HG03135 (cell line): Measurements from ENCODE around the gene KCTD17.

Experiments used
- ATAC-seq: cut with Tn5 transposase; IDR thresholded peaks from one replicate; pipeline ENCODE4 v1.9.1; 2021; ENCODE audit warnings: mild to moderate bottlenecking, moderate library complexity; ENCODE audit not compliant: unreplicated experiment

Gene KCTD17, protein sequence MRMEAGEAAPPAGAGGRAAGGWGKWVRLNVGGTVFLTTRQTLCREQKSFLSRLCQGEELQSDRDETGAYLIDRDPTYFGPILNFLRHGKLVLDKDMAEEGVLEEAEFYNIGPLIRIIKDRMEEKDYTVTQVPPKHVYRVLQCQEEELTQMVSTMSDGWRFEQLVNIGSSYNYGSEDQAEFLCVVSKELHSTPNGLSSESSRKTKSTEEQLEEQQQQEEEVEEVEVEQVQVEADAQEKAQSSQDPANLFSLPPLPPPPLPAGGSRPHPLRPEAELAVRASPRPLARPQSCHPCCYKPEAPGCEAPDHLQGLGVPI

GRCh38 chr22:37051391-37052385, at the start of gene KCTD17:
Gene KCTD17, plus strand, starts transcription at chr22:37051742. Its CDS starts 19 bp downstream, at chr22:37051761.
- peak; percentile 77 for ATAC-seq

GRCh38 chr22:37001826-37002225, 49.7 kb upstream of the KCTD17 start:
- ATAC-seq: no peak

DNA sequence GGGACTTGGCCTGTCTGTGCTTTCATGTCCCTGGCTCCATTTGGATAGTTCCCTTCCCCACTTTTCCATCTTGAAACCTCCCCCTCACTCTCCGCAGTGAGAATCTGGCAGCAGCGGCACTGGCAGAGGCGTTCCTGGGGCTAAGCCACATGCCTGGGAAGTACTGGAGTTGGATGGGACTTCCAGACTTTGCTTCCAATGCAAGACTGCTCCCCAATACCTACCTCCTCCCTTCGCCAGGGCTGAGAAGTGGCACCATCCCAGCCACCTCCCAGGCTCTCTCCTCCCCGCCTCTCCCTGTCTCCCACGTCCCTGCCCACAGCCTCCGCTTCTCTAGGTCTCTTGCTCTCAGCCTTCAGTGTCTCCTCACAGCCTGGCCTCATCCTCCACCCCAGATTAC, 48.9 kb upstream of the KCTD17 start:
- ATAC-seq: no peak

- no peak for ATAC-seq
Measured at GRCh38 chr22:37007651-37008050, 43.9 kb upstream of the KCTD17 start.

- no peak for ATAC-seq
Measured at GRCh38 chr22:37008365-37008764, 43.2 kb upstream of the KCTD17 start.

DNA sequence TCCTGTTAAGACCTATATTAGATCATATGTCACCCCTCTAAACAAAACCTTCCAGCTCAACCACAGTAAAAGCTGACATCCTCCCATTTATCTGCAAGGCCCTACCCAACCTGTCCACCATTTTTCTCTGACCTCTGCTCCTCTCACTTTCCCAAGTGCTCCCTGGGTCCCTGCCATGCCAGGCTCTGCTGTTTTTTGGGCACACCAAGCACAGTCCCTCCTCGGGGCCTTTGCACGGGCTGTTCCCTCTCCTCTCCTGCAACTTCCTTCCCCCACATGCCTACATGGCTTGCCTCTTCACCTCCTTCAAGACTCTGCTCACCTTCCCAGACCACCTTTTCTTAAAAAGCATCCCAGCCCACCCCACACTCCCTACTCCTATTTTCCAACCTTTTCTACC, 42.1 kb upstream of the KCTD17 start:
- no peak for ATAC-seq

DNA sequence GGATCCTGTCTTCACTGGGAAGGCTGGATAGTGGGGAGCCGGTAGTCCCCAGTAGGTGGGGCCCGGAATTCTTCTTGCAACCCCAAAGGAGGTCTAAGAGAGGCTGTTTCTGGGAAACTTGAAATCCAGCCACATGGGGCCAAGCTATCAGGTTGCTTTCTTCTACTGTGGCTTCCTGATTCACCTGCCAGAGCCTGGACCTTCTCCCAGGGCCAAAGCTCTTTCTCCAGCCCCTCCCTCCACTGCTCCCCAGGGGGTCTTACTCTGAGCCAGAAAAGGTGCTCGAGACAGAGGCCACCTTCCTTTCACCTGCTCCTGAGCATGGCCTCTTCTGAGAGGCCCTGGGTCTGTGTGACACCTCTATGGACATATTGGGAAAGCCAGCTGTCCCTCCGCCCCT, 41.4 kb upstream of the KCTD17 start:
- ATAC-seq: no peak

GRCh38 chr22:37010976-37011375, 40.6 kb upstream of the KCTD17 start:
- ATAC-seq: no peak

DNA sequence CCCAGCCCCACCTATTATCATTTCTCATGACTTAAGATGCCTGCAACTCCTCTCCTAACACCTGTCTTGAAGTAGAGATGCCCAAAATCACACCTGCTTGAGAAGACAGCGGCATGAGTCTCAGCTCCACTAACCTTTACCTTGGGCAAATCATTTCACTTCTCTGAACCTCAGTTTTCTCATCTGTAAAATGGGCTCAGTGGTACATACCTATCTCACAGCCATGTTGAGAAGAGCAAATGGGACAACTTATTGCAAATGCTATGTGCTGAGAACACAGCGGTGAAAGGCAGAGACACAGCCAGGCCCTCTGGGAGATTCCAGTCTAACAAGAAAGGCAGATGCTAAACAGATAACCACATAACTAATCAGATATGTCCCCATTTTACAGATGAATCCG, 40.1 kb upstream of the KCTD17 start:
- no peak for ATAC-seq

DNA sequence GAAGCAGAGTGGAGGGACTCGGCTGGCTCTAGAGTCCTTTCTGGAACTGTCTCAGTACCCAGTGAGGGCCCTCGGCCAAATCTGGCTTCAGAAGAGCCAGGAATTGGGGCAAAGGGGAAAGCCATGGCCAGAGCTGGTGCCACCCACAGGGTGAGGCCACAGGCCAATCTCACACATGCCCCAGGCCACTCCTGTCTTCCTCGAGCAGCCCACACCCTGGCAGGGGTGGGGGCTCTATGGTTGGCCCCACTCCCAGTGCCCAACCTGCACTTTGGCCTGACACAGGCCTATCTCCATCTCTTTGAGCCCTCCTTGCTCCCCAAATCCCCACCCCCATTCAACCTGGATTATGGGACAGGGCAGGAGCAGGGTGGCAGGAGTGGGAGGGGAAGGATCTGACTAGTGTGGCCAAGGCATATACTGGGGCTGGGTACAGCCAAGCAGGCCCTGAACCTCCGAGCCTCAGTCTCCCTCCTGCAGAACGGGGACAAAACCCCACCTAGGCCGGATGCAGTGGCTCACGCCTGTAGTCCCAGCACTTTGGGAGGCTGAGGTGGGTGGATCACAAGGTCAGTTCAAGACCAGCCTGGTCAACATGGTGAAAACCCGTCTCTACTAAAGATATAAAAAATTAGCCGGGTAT, 39.2 kb upstream of the KCTD17 start:
- no peak for ATAC-seq

DNA sequence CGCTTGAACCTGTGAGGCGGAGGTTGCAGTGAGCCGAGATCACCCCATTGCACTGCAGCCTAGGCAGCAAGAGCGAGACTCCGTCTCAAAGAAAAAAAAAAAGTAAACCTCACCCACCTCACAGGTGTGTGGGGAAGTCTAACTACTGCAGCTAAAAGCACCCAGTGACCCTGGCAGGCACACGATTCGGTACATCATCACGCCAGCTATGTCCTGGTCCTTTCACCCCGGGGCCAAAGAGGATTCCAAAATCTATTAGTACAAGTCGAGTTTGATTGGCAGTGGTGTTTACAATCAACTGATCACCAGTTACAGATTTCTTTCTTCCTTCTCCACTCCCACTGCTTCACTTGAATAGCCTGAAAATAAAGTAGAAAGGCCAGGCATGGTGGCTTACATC, 38.6 kb upstream of the KCTD17 start:
- no peak for ATAC-seq

- no peak for ATAC-seq
Measured at GRCh38 chr22:37014415-37014806, 37.1 kb upstream of the KCTD17 start.

GRCh38 chr22:37014835-37015586, 36.5 kb upstream of the KCTD17 start:
- no peak for ATAC-seq

DNA sequence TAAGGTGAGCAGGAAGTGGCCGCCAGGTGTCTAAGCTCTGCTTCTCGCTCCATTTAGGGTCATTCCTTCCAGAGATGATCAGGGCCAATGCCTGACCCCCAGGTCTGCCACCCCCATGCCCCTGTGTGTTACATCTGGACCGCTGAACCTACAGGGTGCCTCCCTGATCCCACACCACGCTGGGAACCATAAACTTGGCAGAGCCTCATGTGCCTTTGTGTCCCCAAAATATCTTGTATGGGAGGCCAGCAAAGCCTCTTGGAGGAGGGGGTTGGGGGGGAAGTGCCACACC, 36.0 kb upstream of the KCTD17 start:
- no peak for ATAC-seq

GRCh38 chr22:37016134-37016910, 35.2 kb upstream of the KCTD17 start:
- ATAC-seq: no peak

- no peak for ATAC-seq
Measured at GRCh38 chr22:37017356-37017755, 34.2 kb upstream of the KCTD17 start.

DNA sequence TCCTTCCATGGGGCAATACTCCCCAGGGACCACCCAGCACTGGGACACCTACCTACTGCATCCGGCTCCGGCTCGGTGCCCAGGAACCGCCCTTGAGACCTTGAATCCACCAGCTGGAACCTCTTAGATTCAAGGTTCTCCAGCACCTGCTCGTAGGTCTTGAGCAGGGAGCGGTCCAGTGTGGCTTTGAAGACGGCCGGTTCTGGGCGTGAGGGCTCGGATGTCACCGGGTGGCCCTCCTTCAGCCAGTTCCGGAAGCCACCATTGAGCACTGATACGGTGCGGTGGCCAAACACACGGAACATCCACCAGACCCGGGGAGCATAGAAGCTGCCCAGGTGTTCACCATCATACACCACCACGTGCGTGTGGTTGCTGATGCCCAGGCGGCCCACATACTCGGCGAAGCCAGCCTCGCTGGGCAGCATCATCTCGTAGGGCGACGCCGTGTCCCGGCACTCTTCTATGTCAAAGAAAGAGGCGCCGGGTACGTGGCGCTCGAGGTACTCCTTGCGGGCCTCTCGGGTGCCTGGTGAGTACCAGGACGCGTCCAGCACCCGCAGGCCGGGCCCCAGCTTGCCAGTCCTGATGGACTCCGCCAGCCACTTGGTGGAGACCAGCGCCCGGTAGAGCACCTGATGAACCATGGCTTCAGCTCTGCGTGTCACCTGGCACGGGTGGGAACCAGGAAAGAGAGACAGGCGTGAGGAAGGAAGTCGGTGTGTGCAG, 33.3 kb upstream of the KCTD17 start:
- no peak for ATAC-seq

DNA sequence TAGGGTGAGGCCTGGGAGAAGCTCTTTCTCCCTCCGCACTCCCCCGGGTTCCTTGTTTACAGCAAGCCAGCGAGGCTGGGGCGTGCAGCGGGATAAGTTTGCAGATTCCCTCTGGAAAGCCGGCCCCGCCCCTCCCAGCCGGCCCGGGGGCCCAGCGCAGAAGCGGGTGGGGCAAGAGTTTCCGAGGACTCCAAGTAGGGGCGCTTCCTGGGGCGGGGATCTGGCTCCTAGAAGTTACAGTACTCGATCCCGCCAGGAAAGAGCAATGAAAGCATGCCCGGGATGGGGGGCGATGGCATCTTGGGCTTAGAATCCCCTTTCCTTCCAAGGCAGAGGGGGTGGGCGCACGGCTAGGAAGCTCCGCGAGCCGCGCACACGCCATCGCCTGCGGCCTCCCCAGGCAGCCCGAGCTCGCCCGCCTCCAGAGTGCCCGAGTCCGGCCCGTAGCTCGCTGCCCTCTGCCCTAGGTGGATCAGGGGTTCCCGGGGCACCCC, 32.7 kb upstream of the KCTD17 start:
- peak; percentile 34 for ATAC-seq
